OCI-LY1 (cell line): Measurements from ENCODE around the gene RGS16.

ENCODE experiments used
- EZH2 ChIP-seq: fragments of 200-600 bp; sonication (generic), shearing (Covaris generic); IDR thresholded peaks from 2 replicates; pipeline ENCODE4 v1.8.0; 2017; ENCODE audit warnings: borderline replicate concordance, mixed run types, mild to moderate bottlenecking, antibody characterized with exemption, low read length, moderate library complexity, mixed read lengths
- TF ChIP-seq, protein P1 (sequence below): fragments of 200-600 bp; sonication (generic), shearing (Covaris generic); IDR thresholded peaks from 2 replicates; pipeline ENCODE4 v1.5.1; 2017; ENCODE audit warnings: mild to moderate bottlenecking, antibody characterized with exemption, low read length, moderate library complexity, mixed read lengths

DNA sequence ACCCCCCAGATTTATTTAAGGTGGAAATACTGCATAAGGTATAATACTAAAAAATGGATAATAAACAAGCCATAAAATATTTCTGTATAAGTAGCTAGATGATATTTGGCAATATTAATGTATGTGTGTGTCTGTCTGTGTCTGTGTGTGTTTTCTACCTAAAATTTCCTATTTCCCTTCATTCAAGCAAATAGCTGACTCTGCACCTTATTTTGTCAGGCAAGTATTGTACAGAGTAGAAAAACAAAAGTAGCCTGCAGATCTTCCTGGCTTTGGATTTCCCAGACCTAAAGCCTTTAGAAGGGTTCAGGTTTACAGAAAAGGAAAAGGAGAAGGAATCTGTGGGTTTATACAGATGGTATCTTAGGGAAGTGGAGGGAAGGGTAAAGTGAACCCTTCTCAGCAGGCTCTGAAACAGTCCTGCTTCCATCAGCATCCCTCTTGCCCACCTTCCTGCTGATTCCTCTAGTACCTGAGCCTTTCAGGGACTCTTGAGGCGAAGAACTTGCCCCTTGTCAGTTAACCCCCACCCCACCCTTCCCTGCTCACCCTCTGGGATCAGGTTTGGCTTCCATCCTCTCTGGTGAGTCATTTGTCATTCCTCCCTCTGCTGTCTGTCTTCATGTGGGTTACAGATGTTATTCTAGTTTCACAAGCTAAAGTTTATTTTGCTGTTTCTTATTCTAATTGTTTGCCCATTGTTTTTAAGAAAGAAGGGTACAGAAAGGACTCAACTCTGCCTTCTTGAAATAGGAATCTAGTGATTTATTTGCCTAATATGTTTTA lies 21.7 kb upstream of the RGS16 start:
- TF ChIP-seq, protein P1, sequence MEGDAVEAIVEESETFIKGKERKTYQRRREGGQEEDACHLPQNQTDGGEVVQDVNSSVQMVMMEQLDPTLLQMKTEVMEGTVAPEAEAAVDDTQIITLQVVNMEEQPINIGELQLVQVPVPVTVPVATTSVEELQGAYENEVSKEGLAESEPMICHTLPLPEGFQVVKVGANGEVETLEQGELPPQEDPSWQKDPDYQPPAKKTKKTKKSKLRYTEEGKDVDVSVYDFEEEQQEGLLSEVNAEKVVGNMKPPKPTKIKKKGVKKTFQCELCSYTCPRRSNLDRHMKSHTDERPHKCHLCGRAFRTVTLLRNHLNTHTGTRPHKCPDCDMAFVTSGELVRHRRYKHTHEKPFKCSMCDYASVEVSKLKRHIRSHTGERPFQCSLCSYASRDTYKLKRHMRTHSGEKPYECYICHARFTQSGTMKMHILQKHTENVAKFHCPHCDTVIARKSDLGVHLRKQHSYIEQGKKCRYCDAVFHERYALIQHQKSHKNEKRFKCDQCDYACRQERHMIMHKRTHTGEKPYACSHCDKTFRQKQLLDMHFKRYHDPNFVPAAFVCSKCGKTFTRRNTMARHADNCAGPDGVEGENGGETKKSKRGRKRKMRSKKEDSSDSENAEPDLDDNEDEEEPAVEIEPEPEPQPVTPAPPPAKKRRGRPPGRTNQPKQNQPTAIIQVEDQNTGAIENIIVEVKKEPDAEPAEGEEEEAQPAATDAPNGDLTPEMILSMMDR, result no peak
- no peak for TF ChIP-seq EZH2
